ES-I3 (cell line): ENCODE results near the gene F11.
"Not testable (repeated sequence)": the region's sequence is repeated elsewhere in the genome, so short reads cannot be mapped to it uniquely, and the experiment has no call there.

Experiments used
- H3K36me3 ChIP-seq: 2 replicates; pipeline ENCODE4 v1.6.1; 2013; ENCODE audit warnings: mild to moderate bottlenecking, low read length, control low read depth, moderate library complexity; ENCODE audit not compliant: insufficient read depth
- H3K4me1 ChIP-seq: 2 replicates; pipeline ENCODE4 v1.6.1; 2013; ENCODE audit warnings: mild to moderate bottlenecking, control low read depth, low read length; ENCODE audit not compliant: insufficient read depth
- H3K9ac ChIP-seq: 2 replicates; pipeline ENCODE4 v1.6.1; 2013; ENCODE audit warnings: low read depth, mild to moderate bottlenecking, low read length, moderate library complexity
- H3K9me3 ChIP-seq: 2 replicates; pipeline ENCODE4 v1.6.1; 2013; ENCODE audit warnings: mild to moderate bottlenecking, low read length, moderate library complexity; ENCODE audit not compliant: control insufficient read depth, insufficient read depth

F11 gene

GRCh38 chr4:186299291-186299690, 33.3 kb downstream of the F11 start:
- H3K9ac ChIP-seq, result no peak overlapping the region
- H3K36me3 ChIP-seq, result no peaks in the 10 kb centered on the region
- H3K9me3 ChIP-seq, result no peaks in the 10 kb centered on the region; the same call in 1 of the 2 replicates
- peaks cover 5% of the 10 kb centered on the region; the same call in 1 of the 2 replicates for H3K4me1 ChIP-seq

GRCh38 chr4:186300659-186301390, 34.8 kb downstream of the F11 start:
- Histone ChIP-seq H3K9me3 (no peaks in the 10 kb centered on the region; the same call in 1 of the 2 replicates), H3K4me1 (peaks cover 8% of the 10 kb centered on the region), H3K9ac (no peak overlapping the region), H3K36me3 (no peaks in the 10 kb centered on the region)

GRCh38 chr4:186304216-186304615, 38.2 kb downstream of the F11 start:
- H3K9me3 ChIP-seq, result no peaks in the 10 kb centered on the region
- H3K9ac ChIP-seq, result no peak overlapping the region
- H3K36me3 ChIP-seq, result no peaks in the 10 kb centered on the region
- H3K4me1 ChIP-seq, result peaks cover 3% of the 10 kb centered on the region; the same call in 1 of the 2 replicates

- peaks cover 3% of the 10 kb centered on the region; the same call in 1 of the 2 replicates for H3K4me1 ChIP-seq
- no peaks in the 10 kb centered on the region for H3K9me3 ChIP-seq
- H3K36me3 ChIP-seq, result no peaks in the 10 kb centered on the region
- H3K9ac ChIP-seq, result no peak overlapping the region
Measured at GRCh38 chr4:186304866-186305505, 39.0 kb downstream of the F11 start.

- Histone ChIP-seq H3K9ac (no peak overlapping the region), H3K36me3 (no peaks in the 10 kb centered on the region), H3K4me1 (peaks cover 3% of the 10 kb centered on the region; the same call in 1 of the 2 replicates), H3K9me3 (no peaks in the 10 kb centered on the region)
Measured at GRCh38 chr4:186307497-186307896, 41.5 kb downstream of the F11 start.

- no peak overlapping the region for H3K9ac ChIP-seq
- H3K4me1 ChIP-seq, result peaks cover 3% of the 10 kb centered on the region; the same call in 1 of the 2 replicates
- no peaks in the 10 kb centered on the region for H3K36me3 ChIP-seq
- H3K9me3 ChIP-seq, result no peaks in the 10 kb centered on the region
Measured at GRCh38 chr4:186307916-186308315, 41.9 kb downstream of the F11 start.

- H3K9ac ChIP-seq, result no peak overlapping the region
- H3K9me3 ChIP-seq, result no peaks in the 10 kb centered on the region
- H3K4me1 ChIP-seq, result no peaks in the 10 kb centered on the region
- H3K36me3 ChIP-seq, result no peaks in the 10 kb centered on the region
Measured at GRCh38 chr4:186318481-186318880, 52.5 kb downstream of the F11 start.

- not testable (repeated sequence) for H3K9me3 ChIP-seq, H3K4me1 ChIP-seq, H3K9ac ChIP-seq, H3K36me3 ChIP-seq
Measured at GRCh38 chr4:186324660-186325059, 58.7 kb downstream of the F11 start.

GRCh38 chr4:186326391-186326790, 60.4 kb downstream of the F11 start:
- Histone ChIP-seq H3K9ac (no peak overlapping the region), H3K4me1 (no peaks in the 10 kb centered on the region), H3K36me3 (no peaks in the 10 kb centered on the region), H3K9me3 (no peaks in the 10 kb centered on the region)

- Histone ChIP-seq H3K9me3 (no peaks in the 10 kb centered on the region; the same call in 1 of the 2 replicates), H3K36me3 (no peaks in the 10 kb centered on the region), H3K4me1 (no peaks in the 10 kb centered on the region), H3K9ac (no peak overlapping the region)
Measured at GRCh38 chr4:186329372-186329771, 63.4 kb downstream of the F11 start.

- H3K9me3 ChIP-seq, result no peaks in the 10 kb centered on the region; the same call in 1 of the 2 replicates
- H3K9ac ChIP-seq, result no peak overlapping the region
- H3K4me1 ChIP-seq, result no peaks in the 10 kb centered on the region
- H3K36me3 ChIP-seq, result no peaks in the 10 kb centered on the region
Measured at GRCh38 chr4:186330368-186330767, 64.4 kb downstream of the F11 start.

GRCh38 chr4:186335793-186336192, 69.8 kb downstream of the F11 start:
- H3K4me1 ChIP-seq, result no peaks in the 10 kb centered on the region
- H3K9ac ChIP-seq, result no peak overlapping the region
- no peaks in the 10 kb centered on the region; the same call in 1 of the 2 replicates for H3K9me3 ChIP-seq
- H3K36me3 ChIP-seq, result no peaks in the 10 kb centered on the region
